Thyroid gland (tissue), 4 donors: Measurements from ENCODE around the gene ZYX.

ENCODE experiments used
- POLR2A ChIP-seq, 2 donors: fragments of 450-650 bp; IDR thresholded peaks; one replicate each; pipeline ENCODE4 v1.6.1; 2017; ENCODE audit warnings: antibody characterized with exemption in 2 of 2, mild to moderate bottlenecking in 2 of 2, moderate library complexity in 1 of 2
- TF ChIP-seq, protein P1 (sequence below), 6 experiments: fragments of 200-600 bp in 3 of 6; fragments of 450-650 bp in 3 of 6; sonication (generic) in 3 of 6; IDR thresholded peaks; one replicate each; pipeline ENCODE4 v1.5.1; 2016 to 2019; ENCODE audit warnings: antibody characterized with exemption in 6 of 6, mild to moderate bottlenecking in 2 of 6, inconsistent platforms in 1 of 6, moderate library complexity in 1 of 6

DNA sequence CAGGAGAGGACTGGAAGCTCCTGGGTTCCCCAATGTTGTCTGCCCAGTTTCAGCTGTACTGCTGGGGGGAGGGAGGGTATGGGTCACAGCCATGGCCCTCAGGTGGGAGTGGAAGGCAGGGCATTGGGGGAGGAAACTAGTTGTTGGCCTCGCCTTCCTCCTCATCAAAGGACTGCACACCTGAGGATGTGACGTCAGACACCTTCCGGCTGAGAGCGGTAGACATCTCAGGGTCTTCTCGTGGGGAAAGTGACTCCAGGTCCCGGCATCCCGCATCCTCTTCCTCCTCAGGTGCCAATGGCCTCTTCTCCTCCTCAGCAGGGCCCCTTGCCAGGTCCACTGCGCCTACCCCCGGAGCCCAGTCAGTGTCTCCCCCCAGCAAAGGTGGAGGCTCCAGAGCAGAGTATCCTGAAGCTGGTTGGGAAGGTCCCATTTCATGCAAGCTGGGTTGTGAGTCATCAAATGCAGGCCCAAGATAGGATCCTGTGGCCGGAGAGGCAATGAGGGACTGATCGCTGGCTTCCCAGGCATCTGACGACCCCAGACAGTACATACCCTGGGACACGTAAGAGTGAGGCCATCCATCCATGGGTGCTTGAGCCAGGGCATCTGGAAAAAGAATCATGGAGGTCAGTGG, 24.6 kb upstream of the ZYX start:
- TF ChIP-seq, protein P1, sequence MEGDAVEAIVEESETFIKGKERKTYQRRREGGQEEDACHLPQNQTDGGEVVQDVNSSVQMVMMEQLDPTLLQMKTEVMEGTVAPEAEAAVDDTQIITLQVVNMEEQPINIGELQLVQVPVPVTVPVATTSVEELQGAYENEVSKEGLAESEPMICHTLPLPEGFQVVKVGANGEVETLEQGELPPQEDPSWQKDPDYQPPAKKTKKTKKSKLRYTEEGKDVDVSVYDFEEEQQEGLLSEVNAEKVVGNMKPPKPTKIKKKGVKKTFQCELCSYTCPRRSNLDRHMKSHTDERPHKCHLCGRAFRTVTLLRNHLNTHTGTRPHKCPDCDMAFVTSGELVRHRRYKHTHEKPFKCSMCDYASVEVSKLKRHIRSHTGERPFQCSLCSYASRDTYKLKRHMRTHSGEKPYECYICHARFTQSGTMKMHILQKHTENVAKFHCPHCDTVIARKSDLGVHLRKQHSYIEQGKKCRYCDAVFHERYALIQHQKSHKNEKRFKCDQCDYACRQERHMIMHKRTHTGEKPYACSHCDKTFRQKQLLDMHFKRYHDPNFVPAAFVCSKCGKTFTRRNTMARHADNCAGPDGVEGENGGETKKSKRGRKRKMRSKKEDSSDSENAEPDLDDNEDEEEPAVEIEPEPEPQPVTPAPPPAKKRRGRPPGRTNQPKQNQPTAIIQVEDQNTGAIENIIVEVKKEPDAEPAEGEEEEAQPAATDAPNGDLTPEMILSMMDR (IDR thresholded peaks at IDR 0.05): no peak
- no peak for TF ChIP-seq POLR2A (IDR thresholded peaks at IDR 0.05)
